NOMO-1 treated with DMSO at 0.1 percent for 48 hours (cell line): Measurements from ENCODE around the gene FAM13A.
"Not testable (repeated sequence)": the region's sequence is repeated elsewhere in the genome, so short reads cannot be mapped to it uniquely, and the experiment has no call there.

Experiments
- DNase-seq: peaks from one replicate; lab custom pipeline; 2025; ENCODE audit not compliant: unreplicated experiment; lab: John Stamatoyannopoulos, UW

FAM13A gene

GRCh38 chr4:88964450-88964849, 92.5 kb downstream of the FAM13A start:
- DNase-seq = no peak

GRCh38 chr4:88963817-88964216, 93.2 kb downstream of the FAM13A start:
- peak; percentile 52 for DNase-seq

GRCh38 chr4:88962396-88962795, 94.6 kb downstream of the FAM13A start:
- DNase-seq = no peak

- DNase-seq = peak; percentile 60
Measured at GRCh38 chr4:88960576-88960975, 96.4 kb downstream of the FAM13A start.

GRCh38 chr4:88958080-88958479, 98.9 kb downstream of the FAM13A start:
- DNase-seq = no peak

- DNase-seq = peak; percentile 58
Measured at GRCh38 chr4:88957570-88957969, 99.4 kb downstream of the FAM13A start.

GRCh38 chr4:88955580-88956380, 101.2 kb downstream of the FAM13A start:
- DNase-seq = no peak

DNA sequence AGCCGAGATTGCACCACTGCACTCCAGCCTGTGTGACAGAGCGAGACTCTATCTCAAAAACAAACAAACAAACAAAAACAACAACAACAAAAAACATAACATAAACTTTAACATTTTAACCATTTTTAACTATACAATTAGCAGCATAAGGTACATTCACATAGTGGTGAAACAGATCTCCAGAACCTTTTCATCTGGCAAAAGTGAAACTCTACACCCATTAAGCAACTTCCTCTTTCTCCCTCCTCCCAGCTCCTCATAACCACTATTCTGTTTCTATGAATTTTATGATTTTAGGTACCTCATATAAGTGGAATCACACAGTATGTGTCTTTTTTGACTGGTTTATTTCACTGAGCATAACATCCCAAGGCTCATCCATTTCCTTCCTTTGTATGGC, 103.6 kb downstream of the FAM13A start:
- DNase-seq = peak; percentile 89

GRCh38 chr4:88952081-88952480, 104.9 kb downstream of the FAM13A start:
- DNase-seq = no peak

- no peak for DNase-seq
Measured at GRCh38 chr4:88949605-88950004, 107.4 kb downstream of the FAM13A start.

- no peak for DNase-seq
Measured at GRCh38 chr4:88940506-88940905, 116.5 kb downstream of the FAM13A start.

GRCh38 chr4:88939697-88940096, 117.3 kb downstream of the FAM13A start:
- no peak for DNase-seq

DNA sequence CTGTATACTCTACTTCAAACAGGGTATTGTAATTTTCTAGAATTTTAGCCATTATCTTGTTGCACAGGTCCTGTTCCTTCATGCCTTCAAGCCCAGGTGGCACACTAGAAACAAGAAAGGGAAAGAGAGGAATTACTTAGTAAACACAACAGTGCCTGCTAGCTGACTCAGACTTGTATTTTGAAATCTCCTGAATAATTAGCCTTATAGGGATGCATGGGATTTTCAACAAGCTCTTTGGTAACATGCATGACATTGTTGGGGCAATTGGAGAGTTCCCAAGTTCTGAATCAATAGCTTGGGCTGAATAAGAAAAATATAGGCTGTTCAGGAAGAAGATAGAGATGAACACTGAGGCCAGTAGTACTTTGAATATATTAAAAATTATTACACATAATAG, 118.8 kb downstream of the FAM13A start:
- DNase-seq = no peak

GRCh38 chr4:88937081-88937480, 119.9 kb downstream of the FAM13A start:
- DNase-seq = no peak

- DNase-seq = no peak
Measured at GRCh38 chr4:88933414-88934160, 123.4 kb downstream of the FAM13A start.

- DNase-seq = no peak
Measured at GRCh38 chr4:88928852-88929251, 128.1 kb downstream of the FAM13A start.

- no peak for DNase-seq
Measured at GRCh38 chr4:88927420-88927819, 129.6 kb downstream of the FAM13A start.

DNA sequence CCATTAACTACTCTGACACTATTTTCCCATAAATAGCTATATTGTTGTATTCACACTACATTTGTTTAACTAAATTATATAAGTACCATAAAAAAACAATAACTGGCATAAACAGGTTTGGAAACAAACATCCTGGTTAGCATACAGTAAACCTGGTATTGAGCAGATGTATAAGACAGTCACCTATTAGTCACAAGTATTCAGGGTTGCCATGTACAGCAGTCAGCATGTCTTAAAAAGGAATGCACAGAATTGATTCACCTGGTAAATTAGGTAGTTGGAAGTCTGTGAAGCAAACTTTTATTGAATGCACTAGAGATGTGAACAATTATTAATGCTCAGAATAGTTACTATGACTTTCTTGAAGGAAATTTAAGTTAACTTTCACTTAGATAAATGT, 137.9 kb downstream of the FAM13A start:
- no peak for DNase-seq

DNA sequence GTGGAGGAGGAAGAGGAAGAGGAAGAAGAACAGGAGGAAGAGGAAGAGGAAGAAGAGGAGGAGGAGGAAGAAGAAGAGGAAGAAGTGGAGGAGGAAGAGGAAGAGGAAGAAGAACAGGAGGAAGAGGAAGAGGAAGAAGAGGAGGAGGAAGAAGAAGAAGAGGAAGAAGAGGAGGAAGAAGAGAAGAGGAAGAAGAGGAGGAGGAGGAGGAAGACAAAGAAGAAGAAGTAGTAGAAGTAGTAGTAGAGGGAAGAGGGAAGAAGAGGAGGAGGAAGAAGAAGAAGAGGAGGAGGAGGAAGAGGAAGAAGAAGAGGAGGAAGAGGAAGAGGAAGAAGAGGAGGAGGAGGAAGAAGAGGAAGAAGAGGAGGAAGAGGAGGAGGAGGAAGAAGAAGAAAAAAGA, 143.8 kb downstream of the FAM13A start:
- DNase-seq = not testable (repeated sequence)

DNA sequence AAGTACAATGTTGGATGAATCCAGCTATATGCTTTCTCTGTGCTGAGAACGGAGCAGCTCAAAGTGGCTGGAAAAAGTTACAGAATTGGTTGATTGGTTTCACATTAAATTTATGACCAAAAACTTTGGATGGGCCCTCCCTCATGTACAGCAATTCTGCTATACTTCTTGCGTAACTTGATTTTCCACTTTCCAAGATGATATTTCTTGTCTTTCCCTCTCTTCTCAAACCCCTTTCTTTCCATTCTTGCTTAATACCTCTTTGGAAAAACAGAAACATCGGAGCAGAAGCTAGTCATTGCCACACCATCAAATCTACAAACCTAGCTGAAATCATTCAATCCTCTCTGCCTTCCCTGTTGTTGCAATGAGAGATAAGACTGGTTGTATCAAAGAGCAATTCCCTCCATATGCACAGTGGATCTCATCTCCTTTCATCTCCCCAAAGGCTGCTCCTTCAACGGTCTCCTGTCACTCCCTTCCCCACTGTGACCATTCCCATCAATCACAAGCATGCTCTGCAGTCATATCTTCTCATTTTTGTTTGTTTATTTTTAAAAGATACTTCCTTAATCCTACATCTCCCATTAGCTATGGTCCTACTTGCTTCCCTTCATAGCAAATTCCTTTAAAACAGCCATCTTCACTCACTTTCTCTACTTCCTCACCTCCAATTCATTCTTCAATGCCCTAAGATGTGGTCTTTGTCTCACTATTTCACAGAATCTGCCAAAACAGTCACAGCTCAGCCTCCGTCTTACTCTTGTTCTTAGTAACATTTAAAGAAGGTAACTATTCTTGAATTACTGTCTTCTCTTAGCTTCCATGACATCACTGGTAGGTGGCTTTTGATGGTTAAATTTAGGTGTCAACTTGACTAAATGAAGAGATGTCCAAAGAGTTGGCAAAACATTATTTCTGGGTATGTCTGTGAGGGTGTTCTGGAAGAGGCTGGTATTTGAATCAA, 145.5 kb downstream of the FAM13A start:
- DNase-seq = no peak

- DNase-seq = peak; percentile 33
Measured at GRCh38 chr4:88910101-88910500, 146.9 kb downstream of the FAM13A start.
